HAP-1 (cell line): ENCODE measurements around the gene CAPN13.

ENCODE experiments used
- DNase-seq, 2 experiments: peaks; one replicate each; pipeline ENCODE4 v3.0.0-alpha.2; 2016 to 2020; ENCODE audit warnings: low spot score in 2 of 2
- H3K27me3 ChIP-seq: fragments of 250-450 bp; sonication (Bioruptor Pico); 2 replicates; pipeline ENCODE4 v1.5.1; 2020; ENCODE audit warnings: low read depth, mild to moderate bottlenecking, moderate library complexity
- H3K36me3 ChIP-seq: fragments of 250-450 bp; sonication (Bioruptor Pico); replicated peaks from 2 replicates; pipeline ENCODE4 v1.5.1; 2020; ENCODE audit warnings: mild to moderate bottlenecking
- H3K4me1 ChIP-seq: fragments of 250-450 bp; sonication (Bioruptor Pico); 2 replicates; pipeline ENCODE4 v1.5.1; 2020; ENCODE audit warnings: mild to moderate bottlenecking
- H3K4me3 ChIP-seq: fragments of 250-450 bp; sonication (Bioruptor Pico); 2 replicates; pipeline ENCODE4 v1.5.1; 2020; ENCODE audit warnings: mild to moderate bottlenecking, moderate library complexity
- H3K9me3 ChIP-seq: fragments of 250-450 bp; sonication (Bioruptor Pico); 2 replicates; pipeline ENCODE4 v1.5.1; 2020; ENCODE audit warnings: mild to moderate bottlenecking, moderate library complexity
- in situ Hi-C: fragments of 300-500 bp; cut with MboI; formaldehyde crosslinking; loops from 3 replicates; pipeline ENCODE4 v1.14.3; 2020; ENCODE audit warnings: low sequenced_read_pairs, inconsistent platforms, mixed read lengths

The CAPN13 gene

DNA sequence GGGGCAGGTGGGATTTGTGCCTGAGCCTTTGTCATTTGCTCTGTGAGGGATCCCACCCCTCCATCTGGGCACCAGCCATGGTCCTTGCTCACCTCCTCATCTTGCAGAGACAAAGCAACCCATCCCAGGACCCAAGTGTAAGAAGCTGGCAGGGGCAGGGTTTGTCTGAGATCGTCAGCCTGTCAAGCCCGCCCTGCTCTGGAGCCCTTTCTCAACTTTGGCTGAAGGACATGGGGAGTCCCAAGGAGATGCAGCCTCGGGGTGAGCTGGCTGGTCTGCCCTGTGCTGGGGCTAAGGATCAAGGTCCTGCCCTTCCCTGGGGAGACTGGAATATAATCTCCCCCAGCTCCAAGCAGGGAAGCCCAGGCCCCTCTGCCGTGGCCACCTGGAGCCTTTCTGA, 86.0 kb downstream of the CAPN13 start:
- Histone ChIP-seq H3K4me1 (no peaks in the 10 kb centered on the region), H3K4me3 (no peak overlapping the region), H3K9me3 (no peaks in the 10 kb centered on the region), H3K27me3 (peaks cover 8% of the 10 kb centered on the region), H3K36me3 (no peaks in the 10 kb centered on the region)
- peak in 1 of 2 experiments; percentile 5 for DNase-seq
- in situ Hi-C loops = no loop called here

DNA sequence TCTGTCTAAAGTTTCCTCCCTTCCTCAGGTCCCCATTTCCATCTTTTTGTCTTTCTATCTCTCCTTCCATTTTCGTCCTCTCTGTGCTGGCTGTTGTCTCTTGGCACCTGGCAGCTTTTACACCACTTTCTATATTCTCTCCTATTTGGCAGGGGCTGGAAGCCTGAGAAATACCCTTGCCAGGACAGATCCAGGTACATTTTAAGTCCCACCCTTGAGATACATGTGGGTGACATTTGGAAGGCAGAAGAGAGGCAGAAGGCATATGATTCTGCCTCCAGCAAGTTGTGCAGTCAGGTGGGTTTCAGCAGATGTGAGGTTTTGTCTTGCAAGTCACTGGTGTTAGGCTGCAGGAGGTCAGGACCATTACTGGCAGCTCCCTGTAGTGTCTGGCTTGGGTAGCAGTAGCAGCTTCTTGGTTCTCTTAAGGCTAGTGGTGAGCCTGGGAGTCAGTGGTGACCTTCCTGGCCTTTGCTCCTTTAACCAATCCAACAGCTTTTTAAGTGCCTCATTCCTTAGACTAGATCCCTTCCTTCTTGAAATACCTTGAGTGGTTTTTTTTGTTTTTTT, 90.1 kb downstream of the CAPN13 start:
- Histone ChIP-seq H3K9me3 (no peaks in the 10 kb centered on the region), H3K27me3 (peaks cover 3% of the 10 kb centered on the region; the same call in 1 of the 2 replicates), H3K4me3 (no peak overlapping the region), H3K4me1 (no peaks in the 10 kb centered on the region), H3K36me3 (no peaks in the 10 kb centered on the region)
- in situ Hi-C loops = loop anchor here (5.0 kb wide), 2 partner anchors 455 to 620 kb away; no protein-coding TSS in a partner anchor
- no peak for DNase-seq

DNA sequence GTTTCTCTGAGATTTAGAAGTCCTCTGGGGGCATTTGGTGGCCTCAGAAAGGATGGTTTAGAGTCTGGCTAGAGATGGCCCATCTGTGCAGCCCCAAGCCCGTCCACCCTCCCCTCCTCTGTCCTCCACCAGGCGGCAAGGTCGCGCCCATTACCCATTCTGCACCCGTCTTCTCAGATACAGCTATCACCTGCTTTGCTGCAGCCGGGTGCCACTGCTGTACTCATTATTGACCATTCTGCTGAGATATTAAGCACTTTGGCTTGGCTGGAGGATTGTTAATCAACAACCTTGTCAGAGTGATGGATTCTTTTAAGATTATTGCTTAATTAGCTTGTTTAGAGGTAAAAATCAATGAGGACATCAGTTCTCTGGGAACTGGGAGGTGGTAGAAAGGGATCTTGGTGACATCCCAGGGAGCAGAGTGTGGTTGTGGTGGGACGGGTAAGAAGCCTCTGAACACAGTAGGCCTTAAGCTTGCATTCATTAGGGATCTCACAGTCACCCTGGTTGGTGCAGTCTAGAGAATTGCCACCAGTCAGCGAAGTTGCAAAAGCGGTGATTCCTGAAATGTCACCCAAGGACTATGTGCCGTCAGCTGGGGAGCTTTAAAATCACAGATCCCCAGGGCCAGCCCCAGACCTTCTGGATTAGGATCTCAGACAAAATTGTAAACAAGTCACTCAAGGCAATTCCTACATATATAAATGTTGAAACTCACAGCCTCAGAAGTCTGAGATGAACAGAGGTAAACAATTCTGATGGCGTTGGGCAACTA, 90.9 kb downstream of the CAPN13 start:
- DNase-seq = no peak
- no peak overlapping the region for H3K4me3 ChIP-seq
- no peaks in the 10 kb centered on the region for H3K4me1 ChIP-seq
- no peaks in the 10 kb centered on the region for H3K36me3 ChIP-seq
- in situ Hi-C loops = loop anchor here (5.0 kb wide), 2 partner anchors 456 to 621 kb away; no protein-coding TSS in a partner anchor
- H3K27me3 ChIP-seq = peaks cover 2% of the 10 kb centered on the region; the same call in 1 of the 2 replicates
- 0 out of 2 replicates have a peak, but pooled peaks cover under 1% of the 10 kb centered on the region for H3K9me3 ChIP-seq

- Histone ChIP-seq H3K9me3 (0 out of 2 replicates have a peak, but pooled peaks cover 2% of the 10 kb centered on the region), H3K4me1 (no peaks in the 10 kb centered on the region)
- in situ Hi-C loops = loop anchor here (5.0 kb wide), 2 partner anchors 457 to 622 kb away; no protein-coding TSS in a partner anchor
These were observed 92.2 kb downstream of the CAPN13 start for GRCh38 chr2:30714811-30715709.

GRCh38 chr2:30713698-30714097, 93.5 kb downstream of the CAPN13 start:
- Histone ChIP-seq H3K4me3 (no peak overlapping the region), H3K36me3 (no peaks in the 10 kb centered on the region), H3K27me3 (no peaks in the 10 kb centered on the region), H3K4me1 (no peaks in the 10 kb centered on the region), H3K9me3 (0 out of 2 replicates have a peak, but pooled peaks cover 4% of the 10 kb centered on the region)
- in situ Hi-C loops = no loop called here
- DNase-seq = no peak

More at GRCh38 chr2:30714811-30715709, 92.2 kb downstream of the CAPN13 start:
- H3K36me3 ChIP-seq = no peaks in the 10 kb centered on the region
- H3K4me3 ChIP-seq = no peak overlapping the region
- H3K27me3 ChIP-seq = no peaks in the 10 kb centered on the region
- no peak for DNase-seq

DNA sequence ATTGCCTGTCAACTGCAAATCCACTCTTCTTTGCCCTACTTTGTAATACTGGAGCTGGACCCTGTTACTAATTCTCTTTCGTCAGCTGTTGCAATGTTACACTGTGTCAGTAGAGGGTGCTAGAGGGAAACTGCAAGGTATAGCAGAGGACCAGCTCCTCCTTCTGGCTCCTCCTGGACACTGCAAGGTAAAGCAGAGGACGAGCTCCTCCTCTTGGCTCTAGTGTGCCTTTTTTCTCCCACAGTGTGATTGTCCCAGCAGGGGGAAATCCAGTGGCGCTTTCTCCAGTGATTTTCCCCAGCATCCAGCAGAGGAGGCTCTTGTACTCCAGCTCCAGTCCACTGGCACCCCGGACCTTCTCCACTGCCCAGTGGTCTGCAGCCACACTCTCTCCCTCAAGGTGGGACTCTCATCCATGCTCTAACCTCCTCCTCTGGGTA, 95.6 kb downstream of the CAPN13 start:
- H3K36me3 ChIP-seq = no peaks in the 10 kb centered on the region
- 0 out of 2 replicates have a peak, but pooled peaks cover 4% of the 10 kb centered on the region for H3K9me3 ChIP-seq
- peaks cover 3% of the 10 kb centered on the region for H3K4me1 ChIP-seq
- H3K4me3 ChIP-seq = no peak overlapping the region
- H3K27me3 ChIP-seq = no peaks in the 10 kb centered on the region
- peak; percentile 81 to 94 for DNase-seq
- in situ Hi-C loops = no loop called here

DNA sequence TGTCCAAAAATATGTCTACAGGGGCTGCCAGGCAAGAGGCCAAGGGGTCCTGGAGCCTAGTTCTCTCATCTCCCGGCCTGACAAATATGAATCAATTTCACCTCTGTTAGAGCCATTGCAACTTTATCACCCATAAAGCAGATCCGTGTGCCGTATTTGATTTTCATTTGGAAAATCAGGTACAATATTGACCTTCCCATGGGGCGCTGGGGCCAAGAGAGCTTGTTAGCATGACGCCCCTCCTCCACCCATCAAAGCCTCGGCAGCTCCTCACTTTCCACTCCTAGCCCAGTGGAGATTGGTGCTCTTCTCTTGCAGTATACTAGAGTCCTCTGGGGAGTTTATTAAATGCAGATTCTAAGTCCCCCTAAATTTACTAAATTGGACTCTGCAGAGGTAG, 96.8 kb downstream of the CAPN13 start:
- in situ Hi-C loops = no loop called here
- no peaks in the 10 kb centered on the region for H3K36me3 ChIP-seq

DNA sequence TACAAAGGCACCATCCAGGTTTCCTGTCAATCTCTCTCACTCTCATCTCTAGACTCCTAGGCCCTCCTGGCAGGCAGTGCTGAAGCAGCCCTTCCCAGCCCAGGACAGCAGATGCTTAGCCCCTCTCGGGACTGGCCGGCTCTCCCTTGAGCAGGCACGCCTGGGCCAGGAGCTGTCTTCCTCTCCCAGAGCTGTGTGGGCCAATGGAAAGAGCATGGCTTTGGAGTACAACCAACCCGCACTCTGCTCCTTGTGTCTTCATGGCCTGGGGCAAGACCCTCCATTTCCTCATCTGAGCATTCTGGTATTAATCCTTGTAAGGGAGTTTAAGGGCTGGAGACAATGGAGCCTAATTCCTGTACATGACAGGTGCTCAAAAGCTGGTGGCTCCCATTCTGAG, 97.2 kb downstream of the CAPN13 start:
- Histone ChIP-seq H3K4me1 (peaks cover 9% of the 10 kb centered on the region), H3K4me3 (no peak overlapping the region), H3K27me3 (no peaks in the 10 kb centered on the region), H3K36me3 (no peaks in the 10 kb centered on the region), H3K9me3 (0 out of 2 replicates have a peak, but pooled peaks cover 4% of the 10 kb centered on the region)
- no peak for DNase-seq
- in situ Hi-C loops = no loop called here

More for the DNA sequence above, 96.8 kb downstream of the CAPN13 start:
- Histone ChIP-seq H3K9me3 (0 out of 2 replicates have a peak, but pooled peaks cover 4% of the 10 kb centered on the region), H3K27me3 (no peaks in the 10 kb centered on the region), H3K4me3 (no peak overlapping the region), H3K4me1 (peaks cover 9% of the 10 kb centered on the region)
- no peak for DNase-seq

DNA sequence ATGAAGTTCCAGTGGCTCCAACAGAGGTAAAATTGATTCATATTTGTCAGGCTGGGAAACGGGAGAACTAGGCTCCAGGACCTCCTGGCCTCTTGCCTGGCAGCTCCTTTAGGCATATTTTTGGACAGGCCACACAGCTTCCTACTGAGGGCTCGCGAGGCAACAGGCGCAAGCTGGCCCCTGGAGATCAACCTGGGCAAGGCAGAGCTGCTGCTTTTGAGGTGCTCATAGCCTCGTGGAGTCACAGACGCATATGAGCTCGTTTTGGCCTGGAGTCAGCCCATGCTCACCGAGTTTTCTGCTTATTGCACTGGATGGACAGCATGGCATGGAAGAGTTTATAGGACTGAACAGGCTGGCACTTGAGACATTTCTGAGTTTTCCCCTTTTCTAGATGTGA, 97.7 kb downstream of the CAPN13 start:
- Histone ChIP-seq H3K27me3 (no peaks in the 10 kb centered on the region), H3K9me3 (0 out of 2 replicates have a peak, but pooled peaks cover 4% of the 10 kb centered on the region), H3K4me1 (peaks cover 9% of the 10 kb centered on the region), H3K36me3 (no peaks in the 10 kb centered on the region), H3K4me3 (no peak overlapping the region)
- no peak for DNase-seq
- in situ Hi-C loops = loop anchor here (5.0 kb wide), 2 partner anchors 502 to 542 kb away; no protein-coding TSS in a partner anchor

GRCh38 chr2:30708491-30709290, 98.6 kb downstream of the CAPN13 start:
- Histone ChIP-seq H3K27me3 (no peaks in the 10 kb centered on the region), H3K36me3 (no peaks in the 10 kb centered on the region), H3K9me3 (0 out of 2 replicates have a peak, but pooled peaks cover 4% of the 10 kb centered on the region), H3K4me3 (no peak overlapping the region), H3K4me1 (peaks cover 9% of the 10 kb centered on the region)
- in situ Hi-C loops = loop anchor here (5.0 kb wide), 2 partner anchors 501 to 541 kb away; no protein-coding TSS in a partner anchor
- DNase-seq = no peak

- H3K4me3 ChIP-seq = no peak overlapping the region
- no peak for DNase-seq
- H3K9me3 ChIP-seq = peaks cover 4% of the 10 kb centered on the region; the same call in 1 of the 2 replicates
- H3K27me3 ChIP-seq = no peaks in the 10 kb centered on the region
- in situ Hi-C loops = loop anchor here (5.0 kb wide), 2 partner anchors 500 to 540 kb away; no protein-coding TSS in a partner anchor
- H3K4me1 ChIP-seq = peaks cover 9% of the 10 kb centered on the region
- H3K36me3 ChIP-seq = no peaks in the 10 kb centered on the region
These were observed 99.8 kb downstream of the CAPN13 start for GRCh38 chr2:30707304-30707903.
